BJ (cell line): ENCODE results near the gene ABCA13. TPM values are rescaled to one million over a fixed set of nuclear protein-coding genes. Genes with fewer than 3 reads are reported as not detected.

Source experiments
- CTCF ChIA-PET: fragments of 350-600 bp; formaldehyde crosslinking; extraction: SDS; loops from one replicate; lab custom pipeline; 2021; ENCODE audit warnings: antibody characterized with exemption, inconsistent platforms; lab: Yijun Ruan, JAX
- POLR2A ChIA-PET: fragments of 300-600 bp; sonication (Branson Sonifier 250); formaldehyde crosslinking; extraction: SDS; loops from one replicate; lab custom pipeline; 2021; ENCODE audit warnings: antibody characterized with exemption; lab: Charles Lee
- DNase-seq: peaks from one replicate; pipeline ENCODE4 v3.0.0-alpha.2; 2011; ENCODE audit warnings: low read depth
- H3K27me3 ChIP-seq: 2 replicates; pipeline ENCODE4 v1.6.0; 2011; ENCODE audit warnings: low read length; ENCODE audit not compliant: control insufficient read depth, insufficient read depth
- H3K36me3 ChIP-seq: 2 replicates; pipeline ENCODE4 v1.5.1; 2011; ENCODE audit warnings: low read length; ENCODE audit not compliant: control insufficient read depth, insufficient read depth
- H3K4me3 ChIP-seq: 2 replicates; pipeline ENCODE4 v1.5.1; 2011; ENCODE audit warnings: low read depth, mild to moderate bottlenecking, control low read depth, low read length
- polyA plus RNA-seq: library from polyadenylated mRNA; depleted of rRNA; stranded (reverse); fragments of >200 nt; gene quantifications from 2 replicates; pipeline ENCODE4 v1.2.3, GENCODE V29; 2011
- TF ChIP-seq, protein P1 (sequence below): IDR thresholded peaks from 2 replicates; pipeline ENCODE4 v1.5.1; 2011; ENCODE audit warnings: low read depth, mild to moderate bottlenecking, control low read depth, inconsistent platforms, low read length, moderate library complexity; ENCODE audit not compliant: insufficient read depth

ABCA13 gene
- polyA plus RNA-seq, 1 experiment: 0.15 TPM

DNA sequence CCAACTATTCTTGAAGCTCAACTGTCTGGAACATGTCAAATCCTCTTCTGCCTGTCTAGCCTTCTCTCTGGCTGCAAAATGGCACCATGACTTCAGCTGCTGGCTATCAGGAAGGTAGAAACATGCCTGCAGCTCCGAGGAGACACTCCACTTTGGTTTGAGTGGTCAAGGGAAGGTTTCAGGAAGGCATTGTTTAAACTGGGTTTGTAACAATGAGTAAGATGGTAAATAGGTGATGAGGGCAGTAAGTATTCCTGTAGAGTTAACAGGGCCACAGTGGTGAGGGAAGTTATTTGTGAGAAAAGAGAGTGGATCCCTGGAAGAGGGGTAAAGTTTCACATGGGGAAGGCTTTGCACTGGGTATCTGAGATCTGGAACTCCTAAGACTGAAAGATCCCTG is 231.5 kb downstream of the ABCA13 start:
- CTCF ChIA-PET: interaction anchor here (0.6 kb wide), 1 partner anchor 9 kb away, joined by 4 read pairs; no protein-coding TSS in a partner anchor
- TF ChIP-seq, protein P1, sequence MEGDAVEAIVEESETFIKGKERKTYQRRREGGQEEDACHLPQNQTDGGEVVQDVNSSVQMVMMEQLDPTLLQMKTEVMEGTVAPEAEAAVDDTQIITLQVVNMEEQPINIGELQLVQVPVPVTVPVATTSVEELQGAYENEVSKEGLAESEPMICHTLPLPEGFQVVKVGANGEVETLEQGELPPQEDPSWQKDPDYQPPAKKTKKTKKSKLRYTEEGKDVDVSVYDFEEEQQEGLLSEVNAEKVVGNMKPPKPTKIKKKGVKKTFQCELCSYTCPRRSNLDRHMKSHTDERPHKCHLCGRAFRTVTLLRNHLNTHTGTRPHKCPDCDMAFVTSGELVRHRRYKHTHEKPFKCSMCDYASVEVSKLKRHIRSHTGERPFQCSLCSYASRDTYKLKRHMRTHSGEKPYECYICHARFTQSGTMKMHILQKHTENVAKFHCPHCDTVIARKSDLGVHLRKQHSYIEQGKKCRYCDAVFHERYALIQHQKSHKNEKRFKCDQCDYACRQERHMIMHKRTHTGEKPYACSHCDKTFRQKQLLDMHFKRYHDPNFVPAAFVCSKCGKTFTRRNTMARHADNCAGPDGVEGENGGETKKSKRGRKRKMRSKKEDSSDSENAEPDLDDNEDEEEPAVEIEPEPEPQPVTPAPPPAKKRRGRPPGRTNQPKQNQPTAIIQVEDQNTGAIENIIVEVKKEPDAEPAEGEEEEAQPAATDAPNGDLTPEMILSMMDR: no peak
- Histone ChIP-seq H3K27me3 (no peaks in the 10 kb centered on the region), H3K4me3 (no peak overlapping the region), H3K36me3 (no peaks in the 10 kb centered on the region)
- no peak for DNase-seq
- POLR2A ChIA-PET: no interaction called here

DNA sequence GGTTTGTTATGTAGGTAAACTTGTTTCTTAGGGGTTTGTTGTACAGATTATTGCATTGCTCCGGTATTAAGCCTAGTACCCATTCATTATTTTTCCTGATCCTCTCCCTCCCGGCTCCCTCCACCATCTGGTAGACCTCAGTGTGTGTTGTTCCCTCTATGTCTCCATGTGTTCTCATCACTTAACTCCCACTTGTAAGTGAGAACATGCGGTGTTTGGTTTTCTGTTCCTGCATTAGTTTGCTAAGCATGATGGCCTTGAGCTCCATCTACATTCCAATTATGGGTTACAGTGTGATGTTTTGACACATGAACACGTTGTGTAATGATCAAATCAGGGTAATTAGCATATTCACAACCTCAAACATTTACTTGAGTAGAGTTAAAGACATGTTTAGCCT is 237.5 kb downstream of the ABCA13 start:
- Histone ChIP-seq H3K27me3 (no peaks in the 10 kb centered on the region), H3K36me3 (no peaks in the 10 kb centered on the region), H3K4me3 (no peak overlapping the region)
- CTCF ChIA-PET: no interaction called here
- POLR2A ChIA-PET: no interaction called here
- TF ChIP-seq, protein P1: no peak
- no peak for DNase-seq

DNA sequence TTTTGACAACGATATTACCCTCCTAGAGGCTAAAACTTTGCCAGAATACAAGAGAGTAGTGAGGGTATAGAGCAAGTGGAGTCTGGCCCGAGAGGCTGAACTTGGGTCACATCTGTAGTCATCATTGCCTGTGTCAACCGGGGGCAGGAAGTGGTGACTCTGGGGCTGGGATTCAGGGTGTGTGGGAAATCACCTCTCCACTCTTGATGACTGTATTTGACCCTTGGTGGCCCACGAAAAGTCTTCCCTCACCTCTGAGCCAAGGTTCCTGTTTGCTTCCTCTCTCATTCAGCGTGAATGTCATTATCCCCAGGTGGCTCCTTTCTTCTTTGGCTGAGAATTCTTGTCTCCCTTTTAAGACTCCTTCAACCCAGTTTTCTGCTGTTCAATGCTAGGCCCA is 240.4 kb downstream of the ABCA13 start:
- H3K27me3 ChIP-seq: no peaks in the 10 kb centered on the region
- POLR2A ChIA-PET: no interaction called here
- CTCF ChIA-PET: interaction anchor here (0.7 kb wide), 1 partner anchor 9 kb away, joined by 4 read pairs; no protein-coding TSS in a partner anchor
- no peak for DNase-seq
- TF ChIP-seq, protein P1: no peak
- no peaks in the 10 kb centered on the region for H3K36me3 ChIP-seq
- no peak overlapping the region for H3K4me3 ChIP-seq

DNA sequence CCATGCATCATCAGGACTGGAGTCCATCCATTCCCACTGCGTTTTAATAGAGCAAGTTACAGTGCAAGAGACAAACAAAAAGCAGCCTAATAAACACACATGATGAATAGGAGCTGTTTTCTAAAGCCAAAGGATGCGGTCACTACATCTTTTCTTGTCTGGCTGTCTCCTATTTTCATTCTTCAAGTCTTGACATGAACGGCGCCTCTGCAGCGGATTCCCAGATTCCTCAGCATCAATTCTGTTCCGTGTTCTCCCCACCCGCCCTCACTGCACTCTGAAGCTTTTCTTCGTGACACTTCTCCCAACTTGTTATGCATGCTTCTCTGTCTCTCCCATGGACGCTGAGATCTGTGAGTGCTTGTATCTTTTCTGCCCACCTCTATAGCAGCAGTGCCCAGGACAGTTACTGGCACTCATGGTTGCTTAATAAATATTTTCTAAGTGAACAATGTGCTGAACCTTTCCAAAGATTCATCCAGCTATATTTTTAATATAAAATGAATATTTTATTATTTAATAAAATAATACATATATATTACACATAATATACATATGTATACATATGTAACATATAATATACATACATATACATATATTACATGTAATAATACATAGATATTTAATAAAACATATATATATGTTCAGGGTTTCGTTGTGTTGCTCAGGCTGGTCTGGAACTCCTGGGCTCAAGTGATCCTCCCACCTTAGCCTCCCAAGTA is 242.9 kb downstream of the ABCA13 start:
- TF ChIP-seq, protein P1: no peak
- DNase-seq: no peak
- POLR2A ChIA-PET: no interaction called here
- Histone ChIP-seq H3K36me3 (no peaks in the 10 kb centered on the region), H3K4me3 (no peak overlapping the region), H3K27me3 (no peaks in the 10 kb centered on the region)
- CTCF ChIA-PET: no interaction called here

DNA sequence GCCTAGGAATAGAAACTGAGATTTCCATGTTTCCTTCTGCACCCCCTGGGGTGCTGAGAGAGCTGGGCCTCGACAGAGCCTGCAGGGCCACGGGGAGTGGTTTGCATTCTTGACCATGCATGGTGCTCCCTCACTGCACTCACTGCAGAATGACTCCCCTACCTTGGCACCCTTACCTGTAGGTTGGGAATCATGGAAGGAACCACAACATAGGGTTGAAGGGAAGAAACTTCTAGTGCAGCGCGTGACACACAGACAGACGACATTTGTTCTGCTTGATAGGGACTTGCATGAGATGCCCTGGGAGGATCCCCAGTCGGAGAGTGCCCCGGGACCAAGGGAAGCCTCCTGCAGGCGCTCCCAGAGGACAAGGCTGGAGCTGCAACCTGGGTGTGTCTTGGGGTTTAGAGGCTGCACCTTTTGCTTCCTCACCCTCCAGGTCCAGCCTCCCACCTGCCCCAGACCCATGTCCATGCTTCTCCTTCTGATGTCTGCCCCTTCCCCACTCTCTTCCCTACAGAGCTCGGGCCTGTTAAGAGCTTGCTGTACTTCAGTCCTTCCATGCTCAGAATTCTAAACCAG is 245.2 kb downstream of the ABCA13 start:
- H3K4me3 ChIP-seq: no peak overlapping the region

More for the DNA sequence above, 245.2 kb downstream of the ABCA13 start:
- DNase-seq: no peak
- TF ChIP-seq, protein P1: no peak
- CTCF ChIA-PET: no interaction called here
- no peaks in the 10 kb centered on the region for H3K36me3 ChIP-seq
- POLR2A ChIA-PET: no interaction called here
- no peaks in the 10 kb centered on the region for H3K27me3 ChIP-seq
